HG03060 (cell line): ENCODE data around the gene PABPC1L.

Experiments used
- ATAC-seq: cut with Tn5 transposase; IDR thresholded peaks from one replicate; pipeline ENCODE4 v1.9.1; 2021; ENCODE audit warnings: low read depth, moderate number of reproducible peaks; ENCODE audit not compliant: unreplicated experiment

The PABPC1L gene

DNA sequence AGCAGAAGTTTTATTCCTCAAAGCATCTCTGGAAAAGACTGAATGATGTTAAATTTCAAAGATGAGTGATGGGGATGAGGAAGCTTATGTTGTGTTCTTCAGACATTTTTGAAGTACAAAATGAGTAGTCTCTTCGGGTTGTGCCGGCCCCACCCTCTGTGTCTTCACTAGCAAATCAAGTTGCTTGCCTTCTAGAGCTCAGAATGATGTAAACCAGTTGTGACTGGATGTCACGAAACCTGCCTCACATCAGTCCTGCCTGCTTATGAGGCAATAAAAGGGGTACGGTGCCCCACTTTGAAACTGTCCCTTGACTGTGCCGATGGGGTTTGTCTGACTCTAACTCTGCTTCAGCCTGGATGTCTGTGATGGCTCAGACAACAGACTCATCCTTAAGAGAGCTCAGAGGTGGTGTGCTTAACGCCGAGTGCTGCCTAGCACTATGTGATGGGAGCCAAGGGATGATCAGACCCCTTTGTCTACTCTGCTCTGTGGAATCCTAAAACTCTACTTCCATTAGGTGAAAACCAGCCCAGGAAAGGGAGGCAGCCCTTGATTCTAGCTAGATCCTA is 31.3 kb downstream of the PABPC1L start:
- ATAC-seq = no peak

DNA sequence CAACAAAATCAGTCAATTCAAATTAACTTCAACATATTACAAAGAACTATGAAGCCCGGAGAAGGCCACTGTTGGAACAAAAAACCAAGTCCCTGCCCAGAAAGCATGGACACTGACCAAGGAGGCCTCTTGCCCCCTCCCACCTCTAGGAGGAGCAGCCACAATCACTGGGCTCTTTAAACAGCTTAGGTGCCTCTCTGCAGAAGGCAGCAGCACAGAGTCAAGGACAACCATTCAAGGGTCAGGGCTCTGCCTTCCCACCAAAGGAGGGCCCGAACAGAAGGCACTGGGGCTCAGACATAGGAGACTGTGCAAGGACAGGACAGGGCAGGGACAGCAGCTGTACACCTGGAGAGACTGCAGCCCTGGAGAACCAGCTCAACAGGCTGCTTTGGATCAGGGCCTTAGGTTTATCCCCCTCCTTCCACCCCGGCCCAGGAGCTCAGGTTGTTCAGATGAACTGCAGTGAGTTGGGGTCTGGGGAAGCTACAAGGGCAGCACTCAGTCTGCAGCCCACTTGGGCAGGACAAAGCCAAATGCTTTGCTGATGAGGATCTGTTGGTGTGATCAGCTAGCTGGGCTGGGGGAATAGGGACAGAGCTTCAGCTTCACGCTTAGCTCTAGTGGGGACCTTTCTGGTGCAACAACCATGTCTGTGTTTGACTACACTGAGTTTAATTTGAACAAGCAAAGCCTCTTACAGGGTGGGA is 32.6 kb downstream of the PABPC1L start:
- no peak for ATAC-seq

DNA sequence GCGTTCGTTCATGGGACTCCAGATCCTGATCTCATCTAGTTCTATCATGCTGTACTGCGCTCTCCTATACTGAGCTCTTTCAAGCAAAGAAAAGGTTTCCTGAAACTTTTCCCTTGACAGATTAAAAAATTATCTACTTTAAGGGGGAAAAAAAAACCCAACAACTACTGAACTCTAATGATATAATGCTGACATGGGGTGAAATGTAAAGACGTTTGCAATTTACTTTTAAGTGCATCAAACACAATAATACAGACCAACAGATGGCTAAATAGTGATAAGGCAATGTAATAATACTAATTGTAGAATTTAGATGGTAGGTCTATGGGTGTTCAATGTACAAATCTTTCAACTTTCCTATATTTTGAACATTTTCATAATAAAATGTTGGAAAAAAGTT is 34.0 kb downstream of the PABPC1L start:
- no peak for ATAC-seq

DNA sequence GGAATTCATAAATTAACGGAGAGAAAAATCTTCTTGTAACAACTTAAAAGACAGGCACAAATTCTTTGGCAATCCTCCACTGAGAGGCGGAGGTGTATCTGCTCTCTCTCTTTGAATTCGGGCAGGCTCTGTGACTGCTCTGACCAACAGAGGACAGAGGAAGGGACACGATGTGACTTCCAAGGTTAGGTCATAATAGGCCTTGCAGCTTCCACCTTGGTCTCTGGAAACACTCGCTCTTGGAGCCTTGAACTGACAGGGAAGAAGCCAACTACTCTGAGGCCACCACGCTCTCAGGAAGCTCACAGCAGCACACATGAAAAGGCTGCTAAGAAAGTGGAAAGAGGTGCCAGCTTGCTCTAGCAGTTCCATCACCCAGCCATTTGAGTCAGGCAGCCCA is 35.4 kb downstream of the PABPC1L start:
- ATAC-seq = no peak

DNA sequence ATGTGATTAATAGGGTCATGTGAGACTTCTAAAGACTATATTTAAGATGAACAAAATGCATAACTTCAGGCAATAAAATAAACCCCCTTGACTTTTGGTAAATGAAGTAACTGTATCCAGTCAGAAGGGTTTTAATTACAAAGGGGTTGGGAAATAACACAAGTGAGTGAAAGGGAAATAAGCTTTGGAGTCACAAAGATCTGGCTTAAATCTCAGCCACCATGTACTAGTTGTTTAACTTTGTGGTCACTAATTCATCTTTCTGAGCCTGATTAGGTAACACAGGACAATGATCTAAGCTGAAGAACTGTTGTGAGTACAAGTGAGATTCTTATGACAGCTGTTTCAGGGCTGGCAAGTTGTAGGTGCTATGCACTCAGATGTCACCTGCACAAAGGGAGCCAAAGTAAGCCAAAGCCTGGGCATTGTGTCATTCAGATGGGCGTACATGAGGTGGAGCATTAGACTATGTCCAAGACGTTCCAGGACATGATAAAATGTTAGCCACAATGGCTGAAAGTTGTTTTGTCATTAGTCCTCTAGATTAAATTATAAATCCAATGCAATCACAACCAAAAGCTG is 36.5 kb downstream of the PABPC1L start:
- ATAC-seq = no peak

DNA sequence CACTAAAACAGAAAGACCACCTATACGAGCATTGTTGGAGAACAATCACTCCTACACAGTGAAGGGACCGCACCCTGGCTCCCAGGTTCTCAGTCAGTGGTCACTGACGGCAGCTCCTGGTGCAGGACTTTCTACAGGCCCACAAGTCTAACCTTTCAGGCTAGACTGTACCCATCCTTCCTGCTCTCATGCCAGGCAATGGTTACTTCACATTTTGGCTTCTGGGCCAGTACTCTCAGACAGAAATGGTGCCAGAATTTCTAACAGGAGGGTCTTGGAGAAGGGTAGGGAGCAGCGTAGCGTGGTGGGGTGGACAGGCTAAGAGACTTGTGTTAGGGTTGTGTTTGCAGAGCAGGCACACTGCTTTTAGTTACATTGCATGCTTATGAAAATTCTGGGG is 38.2 kb downstream of the PABPC1L start:
- no peak for ATAC-seq

DNA sequence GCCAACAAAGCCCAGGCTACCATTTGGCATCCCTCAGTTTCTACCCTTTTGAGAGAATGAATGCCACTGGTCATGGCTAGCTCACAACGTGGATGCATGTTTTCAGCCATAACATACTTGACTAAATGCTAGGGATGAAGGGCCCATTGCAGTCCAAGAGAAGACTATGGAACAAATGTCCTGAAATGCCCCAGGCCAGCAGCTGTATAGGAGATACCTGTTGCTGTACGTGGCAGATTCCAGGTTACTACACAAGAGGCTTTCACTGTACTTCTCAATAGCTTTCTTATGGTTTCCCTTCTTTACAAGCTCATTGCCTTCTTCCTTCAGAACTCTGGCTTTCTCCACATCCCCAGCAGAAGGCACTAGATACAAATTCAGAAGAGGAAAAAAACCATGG is 38.7 kb downstream of the PABPC1L start:
- ATAC-seq = no peak

DNA sequence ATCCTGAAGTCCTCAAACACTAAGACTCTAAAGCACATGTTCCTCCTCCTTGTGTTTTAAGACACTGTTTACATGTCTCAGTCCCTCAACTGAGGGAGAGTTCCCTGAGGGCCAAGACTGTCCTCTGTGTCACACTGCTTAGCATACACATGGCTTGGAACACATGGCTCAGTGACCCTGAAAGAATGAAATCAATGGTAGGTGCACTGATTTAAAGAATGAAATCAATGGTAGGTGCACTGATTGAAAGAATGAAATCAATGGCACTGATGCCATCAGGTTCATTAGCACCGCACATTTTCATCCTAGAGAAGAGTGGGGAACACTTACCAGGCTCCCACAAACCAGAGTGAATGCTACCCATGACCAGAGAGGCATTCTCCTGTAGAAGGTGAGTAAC is 40.5 kb downstream of the PABPC1L start:
- no peak for ATAC-seq

DNA sequence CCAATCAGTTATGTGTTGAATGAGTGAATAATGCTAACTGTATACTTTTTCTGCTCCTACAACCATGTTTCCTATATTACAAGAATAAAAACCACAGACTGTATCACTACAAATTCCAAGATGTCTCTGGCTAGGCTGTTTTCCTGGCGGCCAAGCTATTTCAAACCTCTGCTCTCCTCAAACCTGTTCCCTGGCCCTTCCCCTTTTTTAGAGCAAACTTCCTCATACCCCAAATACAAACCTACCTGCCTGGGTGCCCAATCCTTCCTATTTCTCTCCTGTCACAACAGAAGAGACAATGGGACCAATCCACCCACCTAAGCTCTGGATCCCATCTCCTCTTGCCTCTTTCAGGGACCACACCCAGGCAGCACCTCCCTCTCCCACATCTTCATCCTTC is 42.9 kb downstream of the PABPC1L start:
- ATAC-seq = no peak

DNA sequence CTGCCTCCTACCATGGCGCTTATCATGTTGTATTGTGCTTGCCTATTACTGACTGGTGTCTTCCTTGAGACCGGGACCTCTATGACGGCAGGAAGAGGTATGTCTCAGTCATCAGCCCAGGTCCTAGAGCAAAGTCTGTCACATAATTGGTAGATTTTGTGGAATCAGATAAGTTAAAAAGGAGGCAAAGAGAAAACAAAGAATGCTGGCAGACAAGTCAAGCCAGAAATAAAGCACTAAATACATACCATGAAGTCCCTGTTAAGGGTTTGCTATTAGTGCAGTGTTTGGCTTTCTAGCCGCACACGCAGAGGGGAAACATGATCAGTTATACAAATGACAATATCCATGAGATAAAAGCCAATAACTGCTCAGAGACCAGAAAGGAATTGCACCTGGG is 44.4 kb downstream of the PABPC1L start:
- no peak for ATAC-seq

DNA sequence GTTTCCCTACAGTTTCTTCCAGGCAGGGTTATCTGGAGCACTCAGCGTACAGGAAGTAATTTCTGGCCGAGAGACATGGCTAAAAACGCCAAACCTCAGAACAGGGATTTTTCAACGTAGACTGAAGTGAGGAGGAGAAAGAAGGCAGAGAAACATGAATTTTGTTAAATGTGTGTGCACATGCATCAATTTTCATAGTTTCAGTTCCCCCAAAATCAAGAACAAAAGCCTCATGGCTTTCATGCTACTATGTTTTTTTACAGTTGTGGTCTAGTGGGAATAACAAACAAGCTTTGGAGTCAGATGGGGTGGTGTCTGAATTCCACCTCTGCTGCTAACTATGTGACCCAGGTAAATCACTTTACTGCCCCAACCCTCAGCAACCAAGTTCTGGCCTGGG is 45.4 kb downstream of the PABPC1L start:
- ATAC-seq = no peak

DNA sequence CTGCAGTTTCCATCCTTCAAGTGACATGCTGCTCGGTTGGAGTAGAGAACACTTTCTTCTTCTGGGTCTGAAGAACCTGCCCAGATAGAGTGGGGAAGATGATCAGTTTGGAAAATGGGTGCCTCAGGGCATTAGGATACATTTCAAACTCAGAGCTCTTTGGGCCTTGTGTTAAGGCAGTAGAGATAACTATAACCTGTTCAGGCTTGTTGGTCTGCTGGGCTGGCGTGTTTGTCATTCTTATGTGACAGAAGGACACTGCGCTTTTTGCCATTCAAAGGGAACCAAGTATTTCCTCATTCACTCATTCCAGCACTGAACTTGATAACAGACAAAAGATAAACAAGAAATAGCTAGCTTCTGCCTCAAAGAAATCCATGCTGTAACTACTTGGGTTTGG is 46.5 kb downstream of the PABPC1L start:
- no peak for ATAC-seq

DNA sequence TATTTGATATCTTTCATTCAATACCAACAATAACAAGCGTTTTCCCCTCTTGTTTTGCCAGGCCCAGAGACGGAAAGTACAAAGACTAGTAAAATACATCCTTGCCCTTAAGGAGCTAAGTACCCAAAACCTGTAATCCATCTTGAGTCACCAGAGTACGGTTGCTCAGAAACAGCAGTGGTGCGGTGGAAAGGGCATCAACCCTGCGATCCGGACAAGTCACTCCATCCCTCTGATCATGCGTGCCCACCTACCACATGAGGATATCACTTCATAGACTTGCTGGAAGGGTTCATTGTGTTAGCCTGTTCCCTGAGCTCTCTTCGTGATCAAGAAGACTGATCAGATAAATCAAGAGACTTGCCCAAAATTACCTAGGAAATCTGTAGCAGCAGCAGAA is 48.4 kb downstream of the PABPC1L start:
- no peak for ATAC-seq

DNA sequence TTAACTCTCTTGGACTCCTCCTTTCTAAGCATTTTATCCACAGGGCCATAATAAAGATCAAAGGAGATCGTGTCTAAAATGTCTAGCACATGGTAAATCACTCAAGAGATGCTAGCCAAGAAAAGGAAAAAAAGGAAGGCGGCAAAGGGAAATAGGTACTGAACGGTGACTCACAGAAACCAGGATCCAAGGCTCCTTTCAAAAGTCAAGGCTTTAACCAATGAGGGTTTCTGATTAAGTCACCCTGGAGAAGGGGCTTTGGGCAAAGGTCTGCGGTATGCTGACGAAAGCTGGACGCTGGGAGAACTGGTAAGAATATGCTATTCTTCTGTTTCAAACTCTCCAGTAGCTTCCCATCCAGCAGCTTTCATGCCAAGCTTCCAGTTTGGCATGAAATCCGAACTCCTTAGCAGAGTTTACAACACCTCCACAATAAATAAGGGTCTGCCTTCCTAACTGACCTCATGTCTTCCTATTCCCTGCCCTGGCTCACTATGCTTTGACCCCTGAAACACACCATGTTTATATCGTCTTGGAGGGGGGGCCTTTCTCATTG is 49.3 kb downstream of the PABPC1L start:
- no peak for ATAC-seq

DNA sequence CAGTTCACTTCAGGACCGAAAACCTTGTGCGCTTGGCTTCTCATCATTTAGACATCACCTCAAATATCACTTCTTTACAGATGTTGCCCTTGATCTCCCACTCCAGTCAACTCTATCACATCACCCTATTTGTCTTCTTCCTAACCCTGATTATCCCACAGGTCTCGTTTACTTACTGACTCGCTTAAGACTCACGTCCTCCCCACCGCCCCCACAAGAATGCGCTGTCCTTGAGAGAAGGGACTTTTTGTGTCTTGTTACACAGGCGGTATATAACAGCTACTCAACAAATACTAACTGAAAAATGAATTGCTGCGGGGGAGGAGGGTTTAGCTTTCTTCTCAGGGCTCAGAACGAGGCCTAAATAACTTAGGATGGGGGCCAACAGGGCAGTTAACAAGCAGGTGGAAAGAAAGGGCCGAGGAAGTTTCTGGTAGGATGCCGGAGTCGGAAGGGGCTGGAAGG is 49.8 kb downstream of the PABPC1L start:
- no peak for ATAC-seq

DNA sequence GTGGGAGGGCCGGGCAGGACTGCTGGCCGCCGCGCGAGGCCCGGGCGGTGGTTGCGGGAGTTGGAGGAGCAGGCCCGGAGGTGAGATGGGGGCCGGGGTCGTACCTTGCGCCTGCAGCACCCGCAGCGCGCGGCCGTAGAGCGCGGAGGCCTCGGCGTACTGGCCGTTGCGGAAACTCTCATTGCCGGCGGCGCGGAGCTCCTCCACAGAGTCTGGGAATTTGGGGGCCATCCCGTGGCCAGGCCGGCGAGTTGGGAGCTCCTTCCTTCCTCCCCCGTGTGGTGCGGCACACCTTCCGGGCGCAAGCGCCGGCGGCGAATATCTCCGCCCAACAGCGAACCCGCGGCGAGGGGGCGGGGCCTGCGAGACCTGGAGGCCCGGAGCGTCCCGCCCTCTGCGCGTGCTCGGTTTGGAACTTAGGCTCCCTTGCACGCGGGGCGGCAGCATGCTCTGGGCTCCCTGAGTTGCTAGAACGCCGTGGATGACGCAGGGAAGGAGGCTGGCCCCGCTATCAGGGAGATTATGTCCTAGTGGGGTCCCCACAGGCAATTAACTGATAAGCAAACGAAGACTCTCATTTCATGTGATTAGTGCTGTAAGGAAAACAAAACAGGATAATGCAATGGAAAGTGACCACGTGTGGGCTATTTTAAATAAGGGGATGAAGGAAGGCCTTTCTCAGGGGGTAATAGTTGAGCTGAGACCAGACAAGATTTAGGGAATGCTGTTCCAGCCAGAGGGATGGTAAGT is 50.4 kb downstream of the PABPC1L start, which contains the start of gene TOMM34:
Gene TOMM34, minus strand, starts transcription at position 295 of the 750 bp plus-strand sequence. Its CDS starts 64 bp downstream, at position 231.
- peak; percentile 53 for ATAC-seq

DNA sequence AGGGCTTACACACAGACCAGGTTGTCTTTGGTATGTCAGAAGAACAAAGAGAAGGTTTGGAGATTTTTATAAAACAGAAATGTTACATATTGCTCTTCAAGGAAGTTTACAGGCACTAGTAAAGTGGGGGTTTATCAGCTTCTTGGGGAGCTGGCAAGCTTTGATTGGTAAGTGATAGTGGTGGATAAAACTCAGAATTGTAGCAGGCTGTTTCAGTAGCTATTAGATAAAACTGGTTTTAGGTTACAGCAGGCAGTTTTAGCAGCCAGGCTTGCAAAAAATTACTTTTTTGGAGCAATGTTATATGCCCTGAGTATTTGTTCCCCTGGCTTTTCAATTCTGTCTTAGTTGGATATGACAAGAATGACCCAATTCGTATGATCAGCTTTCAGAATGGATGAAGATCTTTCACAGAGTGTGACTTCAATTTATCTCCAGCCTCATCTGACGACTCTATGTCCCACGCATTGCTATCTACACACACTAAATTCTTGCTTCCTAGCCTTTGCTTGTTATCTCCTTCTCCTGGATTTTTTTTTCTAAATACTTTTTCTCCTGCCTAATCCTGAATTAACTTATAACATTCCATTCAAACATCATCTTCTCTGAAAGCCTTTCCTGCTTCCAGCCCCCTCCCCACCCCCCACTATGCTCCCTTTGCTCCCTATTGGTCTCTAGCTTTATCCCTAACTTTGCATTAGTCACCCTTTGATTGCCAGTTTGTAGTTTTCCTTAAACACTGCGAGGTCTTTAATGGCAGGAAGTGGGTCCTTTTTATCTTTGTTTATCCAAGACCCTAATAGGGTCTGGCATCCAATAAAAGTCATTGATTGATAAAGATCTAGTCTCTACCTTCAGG is 51.4 kb downstream of the PABPC1L start:
- ATAC-seq = no peak

DNA sequence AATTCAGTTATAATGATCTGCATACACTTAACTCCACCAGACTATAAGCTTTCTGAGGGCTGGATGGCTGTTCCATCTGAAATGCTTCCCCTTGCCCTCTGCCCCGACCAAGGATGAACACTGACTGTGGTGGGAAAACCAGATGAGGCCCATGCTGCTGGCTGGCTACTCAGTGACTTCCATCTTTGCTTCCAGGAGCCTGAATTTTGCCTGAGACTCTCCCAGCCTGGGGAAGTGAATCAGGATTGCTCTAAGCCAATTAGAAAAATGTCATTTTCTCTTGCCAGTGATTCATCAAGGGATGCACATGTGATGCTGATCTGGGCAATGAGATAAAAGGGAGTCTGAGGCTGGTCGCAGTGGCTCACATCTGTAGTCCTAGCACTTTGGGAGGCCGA is 52.0 kb downstream of the PABPC1L start:
- ATAC-seq = no peak

DNA sequence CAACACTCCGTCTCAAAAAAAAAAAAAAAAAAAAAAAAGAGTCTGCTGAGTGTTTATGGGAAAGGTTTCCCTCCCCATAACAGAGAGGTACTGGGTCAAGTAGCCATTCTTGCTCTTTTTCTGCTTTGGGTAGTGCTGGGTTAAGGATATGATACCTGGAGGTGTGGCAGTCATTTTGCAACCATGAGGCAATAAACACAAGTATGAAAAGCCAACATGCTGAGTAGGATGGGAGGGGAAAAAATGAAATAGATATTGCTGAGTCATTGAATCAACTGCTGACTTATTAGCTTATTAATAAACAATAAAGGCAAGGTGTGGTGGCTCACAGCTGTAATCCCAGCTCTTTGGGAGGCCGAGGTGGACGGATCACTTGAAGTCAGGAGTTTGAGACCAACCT is 52.6 kb downstream of the PABPC1L start:
- ATAC-seq = no peak
